ENCODE data around the gene CYP26A1.

CYP26A1 gene

DNA sequence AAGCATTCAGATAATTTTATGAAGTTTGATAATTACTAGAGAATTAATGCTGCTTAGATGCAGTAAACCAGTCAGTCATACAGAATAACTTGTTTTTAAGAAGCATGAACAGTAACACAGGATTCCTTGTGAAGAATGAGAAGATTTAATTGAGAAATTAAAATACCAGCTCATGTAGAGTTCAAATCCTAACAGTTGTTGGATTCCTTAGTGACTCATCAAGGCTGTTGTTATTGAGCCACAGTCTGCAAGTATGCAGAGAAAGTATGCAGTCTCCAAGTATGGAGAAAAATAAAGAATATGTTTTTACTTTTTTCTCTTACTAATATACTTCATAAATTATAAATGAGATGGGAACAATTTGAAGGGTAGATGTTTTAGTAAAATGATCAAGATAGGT lies 43.3 kb upstream of the CYP26A1 start:
- Histone ChIP-seq H3K9me3 (ENCODE audit: insufficient read depth, low read length) (no peaks in the 10 kb centered on the region), H3K4me1 (ENCODE audit: low read length) (no peaks in the 10 kb centered on the region), H3K4me3 (ENCODE audit: low read length) (no peak overlapping the region), H3K9ac (ENCODE audit: low read length) (no peak overlapping the region), H4K20me1 (ENCODE audit: insufficient read depth, low read length) (no peaks in the 10 kb centered on the region), H3K36me3 (replicated peaks; ENCODE audit: low read depth, low read length) (no peaks in the 10 kb centered on the region), H2AFZ (ENCODE audit: low read depth, low read length) (no peak overlapping the region), H3K4me2 (ENCODE audit: low read length) (no peak overlapping the region), H3K27me3 (ENCODE audit: low read depth, low read length) (no peaks in the 10 kb centered on the region), H3K27ac (ENCODE audit: low read length) (no peak overlapping the region), H3K79me2 (ENCODE audit: low read length) (no peaks in the 10 kb centered on the region)
- TF ChIP-seq EZH2phosphoT487 (IDR thresholded peaks at IDR 0.05; ENCODE audit: low read depth) = no peak

GRCh38 chr10:93032105-93032808 lies 41.4 kb upstream of the CYP26A1 start:
- Histone ChIP-seq H2AFZ (ENCODE audit: low read depth, low read length) (no peak overlapping the region), H3K79me2 (ENCODE audit: low read length) (no peaks in the 10 kb centered on the region), H3K9ac (ENCODE audit: low read length) (no peak overlapping the region), H3K27ac (ENCODE audit: low read length) (no peak overlapping the region), H4K20me1 (ENCODE audit: insufficient read depth, low read length) (no peaks in the 10 kb centered on the region), H3K4me1 (ENCODE audit: low read length) (no peaks in the 10 kb centered on the region), H3K4me3 (ENCODE audit: low read length) (no peak overlapping the region), H3K4me2 (ENCODE audit: low read length) (no peak overlapping the region), H3K27me3 (ENCODE audit: low read depth, low read length) (no peaks in the 10 kb centered on the region), H3K9me3 (ENCODE audit: insufficient read depth, low read length) (no peaks in the 10 kb centered on the region), H3K36me3 (replicated peaks; ENCODE audit: low read depth, low read length) (no peaks in the 10 kb centered on the region)
- TF ChIP-seq, protein P1, sequence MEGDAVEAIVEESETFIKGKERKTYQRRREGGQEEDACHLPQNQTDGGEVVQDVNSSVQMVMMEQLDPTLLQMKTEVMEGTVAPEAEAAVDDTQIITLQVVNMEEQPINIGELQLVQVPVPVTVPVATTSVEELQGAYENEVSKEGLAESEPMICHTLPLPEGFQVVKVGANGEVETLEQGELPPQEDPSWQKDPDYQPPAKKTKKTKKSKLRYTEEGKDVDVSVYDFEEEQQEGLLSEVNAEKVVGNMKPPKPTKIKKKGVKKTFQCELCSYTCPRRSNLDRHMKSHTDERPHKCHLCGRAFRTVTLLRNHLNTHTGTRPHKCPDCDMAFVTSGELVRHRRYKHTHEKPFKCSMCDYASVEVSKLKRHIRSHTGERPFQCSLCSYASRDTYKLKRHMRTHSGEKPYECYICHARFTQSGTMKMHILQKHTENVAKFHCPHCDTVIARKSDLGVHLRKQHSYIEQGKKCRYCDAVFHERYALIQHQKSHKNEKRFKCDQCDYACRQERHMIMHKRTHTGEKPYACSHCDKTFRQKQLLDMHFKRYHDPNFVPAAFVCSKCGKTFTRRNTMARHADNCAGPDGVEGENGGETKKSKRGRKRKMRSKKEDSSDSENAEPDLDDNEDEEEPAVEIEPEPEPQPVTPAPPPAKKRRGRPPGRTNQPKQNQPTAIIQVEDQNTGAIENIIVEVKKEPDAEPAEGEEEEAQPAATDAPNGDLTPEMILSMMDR (IDR thresholded peaks at IDR 0.05; ENCODE audit: low read depth, low read length) = no peak

- Histone ChIP-seq H3K4me3 (ENCODE audit: low read length) (no peak overlapping the region), H3K27me3 (ENCODE audit: low read depth, low read length) (no peaks in the 10 kb centered on the region), H3K9ac (ENCODE audit: low read length) (no peak overlapping the region), H2AFZ (ENCODE audit: low read depth, low read length) (no peak overlapping the region), H3K27ac (ENCODE audit: low read length) (no peak overlapping the region), H3K9me3 (ENCODE audit: insufficient read depth, low read length) (no peaks in the 10 kb centered on the region), H3K79me2 (ENCODE audit: low read length) (no peaks in the 10 kb centered on the region), H3K36me3 (replicated peaks; ENCODE audit: low read depth, low read length) (no peaks in the 10 kb centered on the region), H3K4me1 (ENCODE audit: low read length) (no peaks in the 10 kb centered on the region), H3K4me2 (ENCODE audit: low read length) (no peak overlapping the region), H4K20me1 (ENCODE audit: insufficient read depth, low read length) (no peaks in the 10 kb centered on the region)
- no peak for TF ChIP-seq EZH2phosphoT487 (IDR thresholded peaks at IDR 0.05; ENCODE audit: low read depth)
- TF ChIP-seq, protein P1 (IDR thresholded peaks at IDR 0.05; ENCODE audit: low read depth, low read length) = no peak
These were observed 40.9 kb upstream of the CYP26A1 start for GRCh38 chr10:93032809-93033137.

GRCh38 chr10:93034426-93034825 lies 39.3 kb upstream of the CYP26A1 start:
- H3K27ac ChIP-seq (ENCODE audit: low read length) = no peak overlapping the region
- H3K27me3 ChIP-seq (ENCODE audit: low read depth, low read length) = no peaks in the 10 kb centered on the region
- H3K9ac ChIP-seq (ENCODE audit: low read length) = no peak overlapping the region
- peaks cover 3% of the 10 kb centered on the region for H3K4me1 ChIP-seq (ENCODE audit: low read length)
- no peak overlapping the region for H3K4me3 ChIP-seq (ENCODE audit: low read length)
- TF ChIP-seq EZH2phosphoT487 (IDR thresholded peaks at IDR 0.05; ENCODE audit: low read depth) = no peak
- TF ChIP-seq, protein P1 (IDR thresholded peaks at IDR 0.05; ENCODE audit: low read depth, low read length) = no peak
- no peaks in the 10 kb centered on the region for H3K9me3 ChIP-seq (ENCODE audit: insufficient read depth, low read length)
- no peaks in the 10 kb centered on the region for H4K20me1 ChIP-seq (ENCODE audit: insufficient read depth, low read length)
- H3K79me2 ChIP-seq (ENCODE audit: low read length) = no peaks in the 10 kb centered on the region
- H3K4me2 ChIP-seq (ENCODE audit: low read length) = no peak overlapping the region
- no peaks in the 10 kb centered on the region for H3K36me3 ChIP-seq (replicated peaks; ENCODE audit: low read depth, low read length)
- no peak overlapping the region for H2AFZ ChIP-seq (ENCODE audit: low read depth, low read length)
